RWPE1 (cell line): ENCODE results near the gene C16orf92.

ENCODE experiments used
- CTCF ChIA-PET: fragments of 350-600 bp; sonication (Branson Sonifier 250); formaldehyde crosslinking; extraction: SDS; loops from one replicate; lab custom pipeline; 2021; lab: Yijun Ruan, JAX
- POLR2A ChIA-PET: fragments of 400-600 bp; formaldehyde crosslinking; extraction: SDS; loops from one replicate; lab custom pipeline; 2020; ENCODE audit warnings: antibody characterized with exemption; ENCODE audit not compliant: low non-redundant PET; lab: Yijun Ruan, JAX
- DNase-seq: peaks from one replicate; pipeline ENCODE4 v3.0.0; 2012; ENCODE audit warnings: low spot score
- H3K27ac ChIP-seq: fragments of 450-650 bp; 2 replicates; pipeline ENCODE4 v1.5.1; 2017
- TF ChIP-seq, protein P1 (sequence below): fragments of 450-650 bp; conservative IDR thresholded peaks from 2 replicates; pipeline ENCODE4 v1.5.1; 2017; ENCODE audit warnings: low read depth, mild to moderate bottlenecking

Gene C16orf92

DNA sequence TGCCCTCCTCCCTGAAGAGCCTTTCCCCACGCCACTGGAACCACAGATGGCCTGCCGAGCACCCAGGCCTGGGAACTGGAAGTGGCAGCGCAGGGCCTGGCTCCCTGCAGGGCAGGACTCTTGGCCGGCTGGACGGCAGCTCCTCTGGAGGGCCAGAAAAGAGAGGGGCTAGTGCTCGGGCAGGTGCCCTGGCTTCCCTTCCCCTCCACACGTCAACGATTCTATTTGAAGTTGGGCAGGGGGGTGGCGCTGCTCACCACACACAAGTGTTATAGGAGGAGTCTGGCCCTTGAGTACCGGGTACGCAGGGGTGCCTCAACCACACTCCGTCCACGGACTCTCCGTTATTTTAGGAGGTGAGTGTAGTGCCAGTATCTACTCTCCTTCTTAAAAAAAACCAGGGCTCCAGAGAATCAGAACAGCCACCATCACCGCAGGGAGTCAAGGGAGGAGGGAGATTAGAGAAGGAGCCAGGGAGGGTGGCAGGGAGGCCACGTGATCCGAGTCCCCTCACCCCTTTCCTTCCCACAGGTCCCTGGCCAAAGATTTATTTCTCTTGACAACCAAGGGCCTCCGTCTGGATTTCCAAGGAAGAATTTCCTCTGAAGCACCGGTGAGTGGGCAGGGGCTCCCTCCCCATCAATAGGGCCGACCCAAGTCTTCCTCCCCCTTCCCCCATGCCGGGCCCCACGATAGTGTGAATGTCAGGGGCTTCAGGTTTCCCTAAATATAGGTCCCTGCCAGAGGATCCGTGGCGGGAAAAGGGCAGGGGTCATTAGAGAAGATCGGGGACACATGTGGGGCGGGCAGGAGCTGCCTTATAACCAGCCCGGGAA, 41.1 kb downstream of the C16orf92 start:
- TF ChIP-seq, protein P1, sequence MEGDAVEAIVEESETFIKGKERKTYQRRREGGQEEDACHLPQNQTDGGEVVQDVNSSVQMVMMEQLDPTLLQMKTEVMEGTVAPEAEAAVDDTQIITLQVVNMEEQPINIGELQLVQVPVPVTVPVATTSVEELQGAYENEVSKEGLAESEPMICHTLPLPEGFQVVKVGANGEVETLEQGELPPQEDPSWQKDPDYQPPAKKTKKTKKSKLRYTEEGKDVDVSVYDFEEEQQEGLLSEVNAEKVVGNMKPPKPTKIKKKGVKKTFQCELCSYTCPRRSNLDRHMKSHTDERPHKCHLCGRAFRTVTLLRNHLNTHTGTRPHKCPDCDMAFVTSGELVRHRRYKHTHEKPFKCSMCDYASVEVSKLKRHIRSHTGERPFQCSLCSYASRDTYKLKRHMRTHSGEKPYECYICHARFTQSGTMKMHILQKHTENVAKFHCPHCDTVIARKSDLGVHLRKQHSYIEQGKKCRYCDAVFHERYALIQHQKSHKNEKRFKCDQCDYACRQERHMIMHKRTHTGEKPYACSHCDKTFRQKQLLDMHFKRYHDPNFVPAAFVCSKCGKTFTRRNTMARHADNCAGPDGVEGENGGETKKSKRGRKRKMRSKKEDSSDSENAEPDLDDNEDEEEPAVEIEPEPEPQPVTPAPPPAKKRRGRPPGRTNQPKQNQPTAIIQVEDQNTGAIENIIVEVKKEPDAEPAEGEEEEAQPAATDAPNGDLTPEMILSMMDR: peak; percentile 37
- CTCF ChIA-PET: interaction anchor here (0.6 to 1.4 kb wide), 5 partner anchors 9 to 1861 kb away, joined by 3 to 5 read pairs (median 3); no protein-coding TSS in a partner anchor
- H3K27ac ChIP-seq: peak overlapping the region; percentile 99
- no peak for DNase-seq
- POLR2A ChIA-PET: interaction anchor here (0.9 kb wide), 1 partner anchor 9 kb away, joined by 5 read pairs; no protein-coding TSS in a partner anchor

DNA sequence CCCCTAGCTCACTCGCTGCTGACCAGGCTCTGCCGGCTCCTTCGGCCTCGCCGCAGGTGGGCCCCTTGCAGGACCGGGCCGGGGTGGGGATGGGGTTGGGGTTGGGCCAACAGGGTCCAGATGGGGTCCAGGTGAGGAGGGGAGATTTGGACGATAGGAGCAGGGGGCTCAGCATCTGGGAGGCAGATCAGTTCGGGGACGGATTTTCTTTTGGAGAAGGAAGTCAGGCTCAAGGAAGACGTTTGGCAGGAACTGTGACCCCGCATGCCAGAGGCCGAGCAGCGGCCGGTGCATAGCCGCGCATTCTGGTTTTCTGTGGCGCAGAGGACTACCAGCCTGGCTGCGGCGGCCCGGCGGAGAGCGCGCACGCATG, 41.7 kb downstream of the C16orf92 start:
- DNase-seq: no peak
- CTCF ChIA-PET: interaction anchor here (0.6 to 1.4 kb wide), 5 partner anchors 9 to 1861 kb away, joined by 3 to 4 read pairs (median 3); no protein-coding TSS in a partner anchor
- POLR2A ChIA-PET: interaction anchor here (0.9 kb wide), 1 partner anchor 10 kb away, joined by 5 read pairs; no protein-coding TSS in a partner anchor
- TF ChIP-seq, protein P1: no peak
- peak overlapping the region; percentile 99 for H3K27ac ChIP-seq

DNA sequence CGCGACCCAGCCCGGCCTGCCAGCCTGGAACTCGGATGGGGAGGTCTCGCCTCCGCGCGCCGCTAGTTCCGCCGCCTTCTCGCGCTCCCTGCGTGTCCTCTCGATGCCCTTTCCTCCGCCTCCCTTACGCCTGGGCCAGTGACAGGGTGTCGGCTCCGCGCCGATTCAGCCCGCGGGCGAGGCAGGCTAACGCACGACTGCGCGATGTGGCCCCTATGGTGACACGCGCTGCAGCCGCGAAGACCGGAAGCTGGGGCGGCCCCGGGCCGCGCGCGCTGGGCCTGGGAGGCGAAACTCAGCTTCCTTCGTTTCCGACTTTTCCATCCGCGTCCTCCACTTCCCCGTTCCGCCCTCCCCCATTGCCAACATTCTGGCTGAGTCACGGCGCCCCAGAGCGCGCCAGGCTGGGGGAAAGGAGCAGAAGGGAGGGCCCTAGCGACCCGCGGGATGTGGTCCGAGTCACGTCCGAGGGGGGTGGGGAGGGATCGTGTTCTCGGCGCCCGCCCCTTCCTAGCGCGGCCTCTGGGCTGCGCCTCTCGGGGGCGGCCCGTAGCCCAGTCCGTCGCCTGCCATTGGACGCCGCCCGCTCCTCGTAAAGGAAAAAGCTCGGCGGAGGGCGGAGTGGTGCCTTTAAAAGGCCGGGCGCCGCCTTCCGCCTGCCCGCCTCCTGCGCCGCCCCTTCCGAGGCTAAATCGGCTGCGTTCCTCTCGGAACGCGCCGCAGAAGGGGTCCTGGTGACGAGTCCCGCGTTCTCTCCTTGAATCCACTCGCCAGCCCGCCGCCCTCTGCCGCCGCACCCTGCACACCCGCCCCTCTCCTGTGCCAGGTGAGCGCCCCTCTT, 42.3 kb downstream of the C16orf92 start, which contains the start of gene ALDOA:
Gene ALDOA (plus strand): TSS at position 659 of the 841 bp plus-strand sequence. CDS start 1,138 bp downstream, outside the sequence.
- ChIA-PET CTCF (interaction anchor here (0.7 to 1.4 kb wide), 4 partner anchors 11 to 1862 kb away, joined by 3 to 4 read pairs (median 3); no protein-coding TSS in a partner anchor), POLR2A (interaction anchor here (0.6 to 1.0 kb wide), 7 partner anchors 11 to 248 kb away, joined by 3 to 6 read pairs (median 3); partner anchors contain the start of genes GDPD3, KCTD13 and PPP4C)
- TF ChIP-seq, protein P1: no peak
- H3K27ac ChIP-seq: peak within 1 kb of the TSS; percentile 99
- peak; percentile 93 for DNase-seq

DNA sequence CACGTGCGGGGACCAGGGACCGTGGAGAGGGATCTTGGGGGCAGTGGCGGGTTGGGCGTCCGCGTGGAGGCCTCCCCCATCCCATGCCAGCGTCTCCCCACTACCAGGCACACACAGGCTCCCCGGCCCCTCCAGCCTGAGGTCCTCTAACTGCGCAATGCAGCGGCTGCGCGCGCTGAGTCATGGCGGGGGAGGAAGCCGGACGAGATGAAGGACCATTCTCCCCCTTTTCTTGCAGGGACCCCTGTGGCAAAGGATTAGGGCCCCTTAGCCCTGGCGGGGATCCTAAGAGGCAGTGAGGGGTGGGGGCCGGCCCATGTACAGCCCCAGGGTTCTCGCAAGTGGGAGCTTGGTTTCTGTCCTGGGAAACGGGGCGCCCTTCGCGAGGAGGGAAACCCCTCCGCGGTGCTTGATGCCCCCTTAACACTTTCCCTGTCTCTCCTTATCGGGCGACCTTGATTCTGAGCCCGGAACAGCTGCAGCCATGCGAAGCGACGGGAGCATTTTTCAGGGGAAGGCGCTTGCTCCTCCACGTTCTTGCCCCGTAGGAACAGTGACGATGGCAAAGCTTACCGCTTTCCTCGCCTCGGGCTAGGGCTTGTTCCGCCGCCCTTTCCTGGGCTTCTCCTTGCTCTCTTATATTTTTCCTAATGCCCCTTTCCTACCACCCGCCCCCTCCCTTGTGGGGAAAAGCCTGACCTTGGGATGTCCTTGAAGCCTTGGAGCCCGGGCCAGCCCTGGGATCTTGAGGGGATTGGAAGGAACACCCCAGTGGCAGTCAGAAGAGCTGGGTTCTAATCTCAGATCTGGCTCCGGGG, 43.2 kb downstream of the C16orf92 start:
- POLR2A ChIA-PET: interaction anchor here (0.5 to 2.0 kb wide), 8 partner anchors 9 to 257 kb away, joined by 3 to 12 read pairs (median 4); partner anchors contain the start of genes KCTD13, PPP4C and TBX6
- DNase-seq: peak; percentile 58
- TF ChIP-seq, protein P1: no peak
- peak overlapping the region; percentile 99 for H3K27ac ChIP-seq
- CTCF ChIA-PET: interaction anchor here (0.9 to 1.4 kb wide), 3 partner anchors 10 to 26 kb away, joined by 3 to 4 read pairs (median 3); partner anchors contain the start of gene TBX6

DNA sequence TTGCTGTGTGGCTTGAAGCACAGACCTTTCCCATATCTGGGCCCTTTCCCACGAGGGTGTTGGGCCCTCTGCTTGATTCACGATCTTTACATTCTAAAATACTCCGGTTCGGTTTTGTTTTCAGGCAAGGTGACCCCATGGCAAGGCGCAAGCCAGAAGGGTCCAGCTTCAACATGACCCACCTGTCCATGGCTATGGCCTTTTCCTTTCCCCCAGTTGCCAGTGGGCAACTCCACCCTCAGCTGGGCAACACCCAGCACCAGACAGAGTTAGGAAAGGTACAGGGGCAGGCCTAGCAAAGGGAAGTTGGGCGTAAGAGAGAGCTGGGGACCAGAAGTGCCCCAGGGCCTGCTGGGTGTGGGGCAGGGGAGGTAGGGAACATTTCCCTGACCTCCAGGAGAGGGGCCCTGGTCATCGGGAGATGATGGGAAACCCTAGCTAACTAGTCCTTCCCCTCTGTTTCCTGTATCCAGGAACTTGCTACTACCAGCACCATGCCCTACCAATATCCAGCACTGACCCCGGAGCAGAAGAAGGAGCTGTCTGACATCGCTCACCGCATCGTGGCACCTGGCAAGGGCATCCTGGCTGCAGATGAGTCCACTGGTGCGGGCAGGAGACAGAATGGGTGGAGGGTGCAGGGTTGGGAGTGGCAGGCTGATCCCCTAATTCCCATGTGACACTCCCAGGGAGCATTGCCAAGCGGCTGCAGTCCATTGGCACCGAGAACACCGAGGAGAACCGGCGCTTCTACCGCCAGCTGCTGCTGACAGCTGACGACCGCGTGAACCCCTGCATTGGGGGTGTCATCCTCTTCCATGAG, 44.0 kb downstream of the C16orf92 start:
- TF ChIP-seq, protein P1: no peak
- CTCF ChIA-PET: interaction anchor here (0.9 kb wide), 1 partner anchor 25 kb away, joined by 3 read pairs; the partner anchor contains the start of gene TBX6
- POLR2A ChIA-PET: interaction anchor here (0.5 to 2.0 kb wide), 5 partner anchors 8 to 257 kb away, joined by 4 to 12 read pairs (median 5); partner anchors contain the start of gene TBX6
- peak overlapping the region; percentile 99 for H3K27ac ChIP-seq
- DNase-seq: no peak
